Measurements from ENCODE around the gene TOB2. TPM values are rescaled to one million over a fixed set of nuclear protein-coding genes. Genes with fewer than 3 reads are reported as not detected.

Gene TOB2
- total RNA-seq, 2 donors from 2014 or later, result 51.2 to 57.9 TPM

GRCh38 chr22:41415554-41415953 is 31.0 kb downstream of the TOB2 start:
- H3K27me3 ChIP-seq (ENCODE audit: control insufficient read depth, insufficient read depth, low read length, poor library complexity, severe bottlenecking), result no peaks in the 10 kb centered on the region
- H3K27ac ChIP-seq (ENCODE audit: low read depth, low read length), result no peak overlapping the region
- H3K9me3 ChIP-seq (ENCODE audit: control insufficient read depth, low read length), result no peaks in the 10 kb centered on the region
- no peaks in the 10 kb centered on the region for H3K36me3 ChIP-seq (ENCODE audit: control insufficient read depth, insufficient read depth, low read length)
- no peak overlapping the region for H3K4me3 ChIP-seq (ENCODE audit: low read length)
- Mint-ChIP-seq H3K27ac (no peak overlapping the region), H3K36me3 (ENCODE audit: low read depth) (no peaks in the 10 kb centered on the region), H3K27me3 (ENCODE audit: insufficient read depth) (no peaks in the 10 kb centered on the region), H3K4me3 (no peak overlapping the region), H3K9me3 (no peaks in the 10 kb centered on the region), H3K4me1 (peaks cover 15% of the 10 kb centered on the region)
- H3K4me1 ChIP-seq (ENCODE audit: control insufficient read depth, insufficient read depth, low read length), result peaks cover 4% of the 10 kb centered on the region
- no peak for DNase-seq
- H3K9ac ChIP-seq (ENCODE audit: extremely low read depth, low read length, poor library complexity, severe bottlenecking), result no peak overlapping the region
- no peak for TF ChIP-seq CTCF (conservative IDR thresholded peaks at IDR 0.05)
- WGBS, 2 experiments (ENCODE audit: insufficient coverage in 1 of 2, insufficient read length in 1 of 2), result 91 to 94% methylated on average over 3 to 4 of the region's 4 CpGs

- H3K4me1 ChIP-seq (ENCODE audit: control insufficient read depth, insufficient read depth, low read length), result peaks cover 4% of the 10 kb centered on the region
- H3K9me3 Mint-ChIP-seq, result no peaks in the 10 kb centered on the region
- H3K27ac Mint-ChIP-seq, result no peak overlapping the region
- no peak overlapping the region for H3K27ac ChIP-seq (ENCODE audit: low read depth, low read length)
- H3K27me3 ChIP-seq (ENCODE audit: control insufficient read depth, insufficient read depth, low read length, poor library complexity, severe bottlenecking), result no peaks in the 10 kb centered on the region
- no peaks in the 10 kb centered on the region for H3K27me3 Mint-ChIP-seq (ENCODE audit: insufficient read depth)
- H3K36me3 Mint-ChIP-seq (ENCODE audit: low read depth), result no peaks in the 10 kb centered on the region
- TF ChIP-seq CTCF (conservative IDR thresholded peaks at IDR 0.05), result no peak
- no peak overlapping the region for H3K4me3 ChIP-seq (ENCODE audit: low read length)
- no peak for DNase-seq
- 91 to 92% methylated on average over 9 to 11 of the region's 11 CpGs for WGBS, 2 experiments (ENCODE audit: insufficient coverage in 1 of 2, insufficient read length in 1 of 2)
- H3K36me3 ChIP-seq (ENCODE audit: control insufficient read depth, insufficient read depth, low read length), result no peaks in the 10 kb centered on the region
- peaks cover 15% of the 10 kb centered on the region for H3K4me1 Mint-ChIP-seq
- no peaks in the 10 kb centered on the region for H3K9me3 ChIP-seq (ENCODE audit: control insufficient read depth, low read length)
- H3K9ac ChIP-seq (ENCODE audit: extremely low read depth, low read length, poor library complexity, severe bottlenecking), result no peak overlapping the region
- no peak overlapping the region for H3K4me3 Mint-ChIP-seq
Measured at GRCh38 chr22:41411021-41411851, 35.4 kb downstream of the TOB2 start.

- H3K36me3 ChIP-seq (ENCODE audit: control insufficient read depth, insufficient read depth, low read length), result no peaks in the 10 kb centered on the region
- no peaks in the 10 kb centered on the region for H3K27me3 ChIP-seq (ENCODE audit: control insufficient read depth, insufficient read depth, low read length, poor library complexity, severe bottlenecking)
- no peak overlapping the region for H3K27ac ChIP-seq (ENCODE audit: low read depth, low read length)
- no peak overlapping the region for H3K4me3 Mint-ChIP-seq
- no peak for TF ChIP-seq CTCF (conservative IDR thresholded peaks at IDR 0.05)
- peaks cover 15% of the 10 kb centered on the region for H3K4me1 Mint-ChIP-seq
- WGBS, 2 experiments (ENCODE audit: insufficient coverage in 1 of 2, insufficient read length in 1 of 2), result 84 to 89% methylated on average over 4 of the region's 7 CpGs
- no peaks in the 10 kb centered on the region for H3K9me3 ChIP-seq (ENCODE audit: control insufficient read depth, low read length)
- no peaks in the 10 kb centered on the region for H3K9me3 Mint-ChIP-seq
- H3K4me3 ChIP-seq (ENCODE audit: low read length), result no peak overlapping the region
- no peaks in the 10 kb centered on the region for H3K27me3 Mint-ChIP-seq (ENCODE audit: insufficient read depth)
- no peaks in the 10 kb centered on the region for H3K36me3 Mint-ChIP-seq (ENCODE audit: low read depth)
- H3K27ac Mint-ChIP-seq, result no peak overlapping the region
- H3K4me1 ChIP-seq (ENCODE audit: control insufficient read depth, insufficient read depth, low read length), result peaks cover 4% of the 10 kb centered on the region
- H3K9ac ChIP-seq (ENCODE audit: extremely low read depth, low read length, poor library complexity, severe bottlenecking), result no peak overlapping the region
- no peak for DNase-seq
Measured at GRCh38 chr22:41410311-41410751, 36.3 kb downstream of the TOB2 start.
